Right renal cortex interstitium (tissue), 3 donors: ENCODE data around the gene TMEM203. TPM values are rescaled to one million over a fixed set of nuclear protein-coding genes. Genes with fewer than 3 reads are reported as not detected.

Source experiments
- DNase-seq, 3 donors: peaks; one replicate each; pipeline ENCODE4 v3.0.0-alpha.2; 2013; ENCODE audit warnings: low read depth in 3 of 3, low spot score in 2 of 3
- polyA plus RNA-seq, 3 donors: library from polyadenylated mRNA; unstranded; fragments of 120-200 nt; gene quantifications; one replicate each; pipeline ENCODE4 v1.2.1, GENCODE V29; 2013; ENCODE audit not compliant: insufficient read length in 3 of 3

The TMEM203 gene
- polyA plus RNA-seq, 3 donors: 39.7 to 44.3 (median 42.6) TPM

- no peak for DNase-seq
These were observed 7.2 kb downstream of the TMEM203 start for GRCh38 chr9:137198051-137198901.

GRCh38 chr9:137195525-137196220 is 9.8 kb downstream of the TMEM203 start:
- no peak for DNase-seq

- no peak for DNase-seq
These were observed 10.5 kb downstream of the TMEM203 start for GRCh38 chr9:137194909-137195308.

GRCh38 chr9:137194388-137194787 is 11.1 kb downstream of the TMEM203 start:
- DNase-seq: no peak

GRCh38 chr9:137193771-137194170 is 11.7 kb downstream of the TMEM203 start:
- no peak for DNase-seq

GRCh38 chr9:137192859-137193258 is 12.6 kb downstream of the TMEM203 start:
- no peak for DNase-seq

GRCh38 chr9:137192448-137192780 is 13.0 kb downstream of the TMEM203 start:
- DNase-seq: no peak

GRCh38 chr9:137191691-137192447 is 13.6 kb downstream of the TMEM203 start:
- no peak for DNase-seq

- no peak for DNase-seq
These were observed 14.2 kb downstream of the TMEM203 start for GRCh38 chr9:137191245-137191644.

GRCh38 chr9:137190315-137190856 is 15.1 kb downstream of the TMEM203 start:
- DNase-seq: no peak

GRCh38 chr9:137189297-137190295 is 15.9 kb downstream of the TMEM203 start:
- DNase-seq: no peak

GRCh38 chr9:137188490-137189296 is 16.8 kb downstream of the TMEM203 start, which contains the start of the genes ANAPC2 and SSNA1:
Gene ANAPC2 (minus strand): TSS chr9:137188560. CDS start chr9:137188532, 28 bp downstream.
Gene SSNA1 (plus strand): TSS chr9:137188676. CDS start chr9:137188727, 51 bp downstream.
- DNase-seq: peak; percentile 87 to 91 (median 90)

GRCh38 chr9:137188086-137188489 is 17.4 kb downstream of the TMEM203 start:
- DNase-seq: no peak

GRCh38 chr9:137187386-137187785 is 18.1 kb downstream of the TMEM203 start:
- no peak for DNase-seq

- no peak for DNase-seq
These were observed 19.1 kb downstream of the TMEM203 start for GRCh38 chr9:137186385-137186784.

GRCh38 chr9:137185921-137186320 is 19.5 kb downstream of the TMEM203 start:
- no peak for DNase-seq

GRCh38 chr9:137184881-137185660 is 20.4 kb downstream of the TMEM203 start:
- DNase-seq: no peak

- DNase-seq: no peak
These were observed 21.4 kb downstream of the TMEM203 start for GRCh38 chr9:137183980-137184595.
